GM12891 (cell line): Measurements from ENCODE around the gene MT1X.
A peak's percentile ranks its signal among the peaks of the same experiment; 100 is the strongest.

Source experiments
- DNase-seq: peaks from one replicate; pipeline ENCODE4 v3.0.0; 2011; ENCODE audit warnings: low spot score; ENCODE audit not compliant: insufficient read length
- FAIRE-seq: peaks from 2 replicates; lab custom pipeline; 2011; peaks lifted over from hg19 to GRCh38; lab: Jason Lieb, UNC
- PAX5 ChIP-seq: IDR thresholded peaks from 2 replicates; pipeline ENCODE4 v1.6.1; 2011; ENCODE audit warnings: low read length, moderate library complexity, mild to moderate bottlenecking; ENCODE audit not compliant: insufficient read depth, severe bottlenecking
- POLR2A ChIP-seq: IDR thresholded peaks from 2 replicates; pipeline ENCODE4 v1.6.1; 2011; ENCODE audit warnings: low read depth, low read length, control low read depth
- POLR2AphosphoS5 ChIP-seq: IDR thresholded peaks from 2 replicates; pipeline ENCODE4 v1.6.1; 2011; ENCODE audit warnings: low read depth, low read length, control low read depth
- POU2F2 ChIP-seq: IDR thresholded peaks from 2 replicates; pipeline ENCODE4 v1.6.1; 2011; ENCODE audit warnings: low read depth, mild to moderate bottlenecking, control low read depth, low read length, moderate library complexity
- SPI1 ChIP-seq: IDR thresholded peaks from 2 replicates; pipeline ENCODE4 v1.6.1; 2011; ENCODE audit warnings: low read depth, low read length, control low read depth
- TAF1 ChIP-seq: IDR thresholded peaks from 2 replicates; pipeline ENCODE4 v1.6.1; 2011; ENCODE audit warnings: low read depth, low read length, control low read depth

MT1X gene

GRCh38 chr16:56728027-56728426 lies 45.8 kb downstream of the MT1X start:
- TF ChIP-seq PAX5 (no peak), POLR2AphosphoS5 (no peak), TAF1 (no peak), POU2F2 (no peak), POLR2A (no peak), SPI1 (no peak)

GRCh38 chr16:56728980-56729734 lies 46.9 kb downstream of the MT1X start:
- DNase-seq (no peak), FAIRE-seq (no peak)
- no peak for TF ChIP-seq SPI1

More at GRCh38 chr16:56728027-56728426, 45.8 kb downstream of the MT1X start:
- no peak for DNase-seq
- no peak for FAIRE-seq

- FAIRE-seq (peak; percentile 89), DNase-seq (peak; percentile 87)
- TF ChIP-seq TAF1 (no peak), POLR2AphosphoS5 (peak; percentile 84; the same call in 1 of the 2 replicates), SPI1 (no peak), POU2F2 (no peak), POLR2A (peak; percentile 84)
These were observed 47.7 kb downstream of the MT1X start, which contains the start of gene NUP93 for GRCh38 chr16:56729735-56730662. NUP93 (plus strand) TSS chr16:56730129; CDS start chr16:56748248, 18,119 bp downstream.

- FAIRE-seq (peak; percentile 23), DNase-seq (no peak)
- TF ChIP-seq POU2F2 (no peak), SPI1 (no peak), POLR2A (no peak), POLR2AphosphoS5 (no peak), PAX5 (no peak), TAF1 (no peak)
These were observed 50.1 kb downstream of the MT1X start for GRCh38 chr16:56732366-56732765.

GRCh38 chr16:56732832-56733231 lies 50.6 kb downstream of the MT1X start:
- no peak for DNase-seq
- FAIRE-seq, result peak; percentile 62
- TF ChIP-seq POLR2A, result no peak
- TF ChIP-seq SPI1, result no peak
- no peak for TF ChIP-seq POLR2AphosphoS5
- no peak for TF ChIP-seq POU2F2
- TF ChIP-seq TAF1, result no peak
- no peak for TF ChIP-seq PAX5
